DND-41 (cell line): Measurements from ENCODE around the gene ZBED1.

Experiments
- ATAC-seq: fragments of 200-7000 bp; cut with Tn5 transposase; 3 replicates; pipeline ENCODE4 v1.9.1; 2021; ENCODE audit warnings: low read depth; ENCODE audit not compliant: insufficient read depth
- DNase-seq: peaks from one replicate; pipeline ENCODE4 v3.0.0-alpha.2; 2020
- H2AFZ ChIP-seq: 2 replicates; pipeline ENCODE4 v1.6.0; 2012; ENCODE audit warnings: low read depth, low read length
- H3K27ac ChIP-seq: 2 replicates; pipeline ENCODE4 v1.5.1; 2012; ENCODE audit warnings: low read length, inconsistent platforms
- H3K27me3 ChIP-seq: fragments of 200-600 bp; sonication (generic); 2 replicates; pipeline ENCODE4 v1.6.0; 2012; ENCODE audit warnings: low read length, mild to moderate bottlenecking, inconsistent platforms; ENCODE audit not compliant: insufficient read depth, poor library complexity
- H3K36me3 ChIP-seq: 2 replicates; pipeline ENCODE4 v1.5.1; 2012; ENCODE audit warnings: low read length, inconsistent platforms; ENCODE audit not compliant: insufficient read depth
- H3K4me1 ChIP-seq: 2 replicates; pipeline ENCODE4 v1.5.1; 2012; ENCODE audit warnings: mild to moderate bottlenecking, low read length; ENCODE audit not compliant: insufficient read depth
- H3K4me2 ChIP-seq: 2 replicates; pipeline ENCODE4 v1.6.0; 2012; ENCODE audit warnings: mild to moderate bottlenecking, moderate library complexity, low read length, inconsistent platforms; ENCODE audit not compliant: insufficient read depth
- H3K4me3 ChIP-seq, 2 experiments: fragments of 200-600 bp in 1 of 2; shearing (Covaris generic) in 1 of 2; 2 replicates each; pipeline ENCODE4 v1.5.1; 2012 to 2016; ENCODE audit warnings: inconsistent platforms in 2 of 2, low read length in 2 of 2, mild to moderate bottlenecking in 2 of 2, low read depth in 1 of 2, moderate library complexity in 1 of 2
- H3K79me2 ChIP-seq: 2 replicates; pipeline ENCODE4 v1.6.0; 2012; ENCODE audit warnings: low read length, inconsistent platforms; ENCODE audit not compliant: insufficient read depth
- H3K9ac ChIP-seq: 2 replicates; pipeline ENCODE4 v1.6.0; 2012; ENCODE audit warnings: low read depth, mild to moderate bottlenecking, inconsistent platforms, low read length, moderate library complexity
- H3K9me3 ChIP-seq: 2 replicates; pipeline ENCODE4 v1.5.1; 2012; ENCODE audit warnings: low read length, moderate library complexity, mild to moderate bottlenecking, inconsistent platforms; ENCODE audit not compliant: insufficient read depth, severe bottlenecking
- H4K20me1 ChIP-seq: 2 replicates; pipeline ENCODE4 v1.6.0; 2012; ENCODE audit warnings: low read length; ENCODE audit not compliant: insufficient read depth
- CTCF ChIP-seq: IDR thresholded peaks from 2 replicates; pipeline ENCODE4 v1.5.1; 2012; ENCODE audit warnings: borderline replicate concordance, low read length, moderate library complexity, mild to moderate bottlenecking; ENCODE audit not compliant: poor library complexity, severe bottlenecking; ENCODE audit errors: extremely low read depth
- EZH2 ChIP-seq: IDR thresholded peaks from 3 replicates; pipeline ENCODE4 v1.6.1; 2012; ENCODE audit warnings: borderline replicate concordance, low read depth, mild to moderate bottlenecking, moderate library complexity, low read length, inconsistent platforms; ENCODE audit not compliant: severe bottlenecking

The ZBED1 gene

GRCh38 chrX:2503591-2504500 lies 3.1 kb upstream of the ZBED1 start:
- TF ChIP-seq EZH2, result no peak
- TF ChIP-seq CTCF, result no peak
- no peak for DNase-seq

GRCh38 chrX:2502668-2503519 lies 2.1 kb upstream of the ZBED1 start:
- H3K4me3 ChIP-seq, result no peak overlapping the region
- no peaks in the 10 kb centered on the region for H3K27me3 ChIP-seq
- H3K4me2 ChIP-seq, result no peak overlapping the region
- no peaks in the 10 kb centered on the region for H3K9me3 ChIP-seq
- no peak for TF ChIP-seq EZH2
- TF ChIP-seq CTCF, result no peak
- no peak overlapping the region for H3K27ac ChIP-seq
- H3K4me1 ChIP-seq, result peaks cover 28% of the 10 kb centered on the region
- peaks cover 4% of the 10 kb centered on the region; the same call in 1 of the 2 replicates for H3K36me3 ChIP-seq
- peaks cover 25% of the 10 kb centered on the region for H3K79me2 ChIP-seq
- DNase-seq (no peak), ATAC-seq (no peak)
- no peaks in the 10 kb centered on the region for H4K20me1 ChIP-seq
- no peak overlapping the region; the same call in 1 of the 2 replicates for H2AFZ ChIP-seq
- H3K9ac ChIP-seq, result no peak overlapping the region

More at GRCh38 chrX:2503591-2504500, 3.1 kb upstream of the ZBED1 start:
- H3K9ac ChIP-seq, result no peak overlapping the region
- H3K79me2 ChIP-seq, result peaks cover 16% of the 10 kb centered on the region
- H4K20me1 ChIP-seq, result no peaks in the 10 kb centered on the region
- peaks cover 19% of the 10 kb centered on the region for H3K4me1 ChIP-seq
- H3K4me3 ChIP-seq, result no peak overlapping the region
- H2AFZ ChIP-seq, result no peak overlapping the region
- no peak for ATAC-seq
- no peak overlapping the region for H3K27ac ChIP-seq
- no peaks in the 10 kb centered on the region for H3K9me3 ChIP-seq
- no peaks in the 10 kb centered on the region; the same call in 1 of the 2 replicates for H3K36me3 ChIP-seq
- no peak overlapping the region for H3K4me2 ChIP-seq
- no peaks in the 10 kb centered on the region for H3K27me3 ChIP-seq

- no peak for TF ChIP-seq EZH2
- TF ChIP-seq CTCF, result no peak
Measured at GRCh38 chrX:2502120-2502667, 1.4 kb upstream of the ZBED1 start.

More at GRCh38 chrX:2502120-2502667, 1.4 kb upstream of the ZBED1 start:
- no peak overlapping the region for H3K9ac ChIP-seq
- H3K79me2 ChIP-seq, result peaks cover 32% of the 10 kb centered on the region
- H3K9me3 ChIP-seq, result no peaks in the 10 kb centered on the region
- H4K20me1 ChIP-seq, result no peaks in the 10 kb centered on the region
- H3K27me3 ChIP-seq, result no peaks in the 10 kb centered on the region
- no peak overlapping the region for H3K4me2 ChIP-seq
- H3K4me3 ChIP-seq, result no peak overlapping the region
- H3K36me3 ChIP-seq, result peaks cover 4% of the 10 kb centered on the region; the same call in 1 of the 2 replicates
- ATAC-seq (no peak), DNase-seq (no peak)
- no peak overlapping the region for H2AFZ ChIP-seq
- H3K4me1 ChIP-seq, result peaks cover 32% of the 10 kb centered on the region
- no peak overlapping the region for H3K27ac ChIP-seq
